ENCODE results near the gene DPT.

- TF ChIP-seq POLR2AphosphoS5 (IDR thresholded peaks at IDR 0.05) (no peak), CTCF (IDR thresholded peaks at IDR 0.05) (no peak), POLR2A (IDR thresholded peaks at IDR 0.05; ENCODE audit: low read depth) (no peak)
Observed at GRCh38 chr1:168733241-168733640, 4.2 kb upstream of the DPT start.
